PFSK-1 (cell line): ENCODE results near the gene CORO1C.

Experiments
- FOXP2 ChIP-seq: optimal IDR thresholded peaks from 2 replicates; pipeline ENCODE3; 2011; ENCODE audit warnings: borderline replicate concordance, control low read depth, inconsistent platforms; ENCODE audit not compliant: insufficient read depth; ENCODE audit errors: extremely low read length, extremely low read depth
- POLR2AphosphoS5 ChIP-seq: IDR thresholded peaks from 2 replicates; pipeline ENCODE4 v1.6.1; 2012; ENCODE audit warnings: low read depth, mild to moderate bottlenecking, control low read depth, low read length, moderate library complexity
- SIN3A ChIP-seq: IDR thresholded peaks from 2 replicates; pipeline ENCODE4 v1.6.1; 2012; ENCODE audit warnings: mild to moderate bottlenecking, low read length, moderate library complexity, borderline replicate concordance; ENCODE audit not compliant: insufficient read depth
- TAF1 ChIP-seq: IDR thresholded peaks from 2 replicates; pipeline ENCODE4 v1.6.1; 2012; ENCODE audit warnings: low read length, control low read depth, borderline replicate concordance; ENCODE audit not compliant: insufficient read depth
- TF ChIP-seq, protein P1 (sequence below), 2 experiments: IDR thresholded peaks; 2 replicates each; pipeline versions ENCODE4 v1.6.1 to v1.8.0; 2011 to 2012; ENCODE audit warnings: low read depth in 2 of 2, low read length in 2 of 2, control low read depth in 1 of 2, inconsistent platforms in 1 of 2, mild to moderate bottlenecking in 1 of 2, moderate library complexity in 1 of 2; ENCODE audit not compliant: insufficient read depth in 1 of 2

CORO1C gene

DNA sequence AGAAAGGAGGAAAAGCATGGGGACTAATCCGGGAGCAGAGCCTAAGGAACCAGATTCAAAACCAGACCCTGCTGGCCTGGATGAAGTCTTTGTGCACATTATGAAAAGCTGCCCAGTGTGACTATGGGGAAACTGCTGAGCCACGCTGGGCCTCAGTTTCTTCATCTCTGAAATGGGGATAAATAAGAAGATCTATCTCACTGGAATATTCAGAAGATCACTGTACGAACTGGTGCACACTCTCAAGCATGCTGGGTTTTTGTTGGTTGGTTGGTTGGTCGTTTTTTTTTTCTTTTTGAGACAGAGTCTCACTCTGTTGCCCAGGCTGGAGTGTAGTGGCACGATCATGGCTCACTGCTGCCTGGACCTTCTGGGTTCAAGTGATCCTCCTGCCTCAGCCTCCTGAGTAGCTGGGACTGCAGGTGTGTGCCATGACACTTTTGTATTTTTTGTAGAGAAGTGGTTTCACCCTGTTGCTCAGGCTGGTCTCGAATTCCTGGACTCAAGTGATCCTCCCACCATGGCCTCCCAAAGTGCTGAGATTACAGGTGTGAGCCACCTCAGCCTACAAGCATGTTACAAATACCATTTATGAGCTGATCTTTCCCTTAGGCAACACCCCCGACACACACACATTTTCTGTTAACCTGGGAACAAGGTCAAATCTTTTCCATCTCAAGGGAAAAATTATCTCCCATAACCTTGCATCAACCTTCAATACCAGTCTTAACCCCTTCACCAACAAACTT lies 33.4 kb upstream of the CORO1C start:
- TF ChIP-seq SIN3A (no peak), FOXP2 (no peak), POLR2AphosphoS5 (no peak), TAF1 (no peak)
- TF ChIP-seq, protein P1, sequence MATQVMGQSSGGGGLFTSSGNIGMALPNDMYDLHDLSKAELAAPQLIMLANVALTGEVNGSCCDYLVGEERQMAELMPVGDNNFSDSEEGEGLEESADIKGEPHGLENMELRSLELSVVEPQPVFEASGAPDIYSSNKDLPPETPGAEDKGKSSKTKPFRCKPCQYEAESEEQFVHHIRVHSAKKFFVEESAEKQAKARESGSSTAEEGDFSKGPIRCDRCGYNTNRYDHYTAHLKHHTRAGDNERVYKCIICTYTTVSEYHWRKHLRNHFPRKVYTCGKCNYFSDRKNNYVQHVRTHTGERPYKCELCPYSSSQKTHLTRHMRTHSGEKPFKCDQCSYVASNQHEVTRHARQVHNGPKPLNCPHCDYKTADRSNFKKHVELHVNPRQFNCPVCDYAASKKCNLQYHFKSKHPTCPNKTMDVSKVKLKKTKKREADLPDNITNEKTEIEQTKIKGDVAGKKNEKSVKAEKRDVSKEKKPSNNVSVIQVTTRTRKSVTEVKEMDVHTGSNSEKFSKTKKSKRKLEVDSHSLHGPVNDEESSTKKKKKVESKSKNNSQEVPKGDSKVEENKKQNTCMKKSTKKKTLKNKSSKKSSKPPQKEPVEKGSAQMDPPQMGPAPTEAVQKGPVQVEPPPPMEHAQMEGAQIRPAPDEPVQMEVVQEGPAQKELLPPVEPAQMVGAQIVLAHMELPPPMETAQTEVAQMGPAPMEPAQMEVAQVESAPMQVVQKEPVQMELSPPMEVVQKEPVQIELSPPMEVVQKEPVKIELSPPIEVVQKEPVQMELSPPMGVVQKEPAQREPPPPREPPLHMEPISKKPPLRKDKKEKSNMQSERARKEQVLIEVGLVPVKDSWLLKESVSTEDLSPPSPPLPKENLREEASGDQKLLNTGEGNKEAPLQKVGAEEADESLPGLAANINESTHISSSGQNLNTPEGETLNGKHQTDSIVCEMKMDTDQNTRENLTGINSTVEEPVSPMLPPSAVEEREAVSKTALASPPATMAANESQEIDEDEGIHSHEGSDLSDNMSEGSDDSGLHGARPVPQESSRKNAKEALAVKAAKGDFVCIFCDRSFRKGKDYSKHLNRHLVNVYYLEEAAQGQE (IDR thresholded peaks at IDR 0.05; ENCODE audit: insufficient read depth in 1 of 2, low read depth in 2 of 2, low read length in 2 of 2), result no peak

DNA sequence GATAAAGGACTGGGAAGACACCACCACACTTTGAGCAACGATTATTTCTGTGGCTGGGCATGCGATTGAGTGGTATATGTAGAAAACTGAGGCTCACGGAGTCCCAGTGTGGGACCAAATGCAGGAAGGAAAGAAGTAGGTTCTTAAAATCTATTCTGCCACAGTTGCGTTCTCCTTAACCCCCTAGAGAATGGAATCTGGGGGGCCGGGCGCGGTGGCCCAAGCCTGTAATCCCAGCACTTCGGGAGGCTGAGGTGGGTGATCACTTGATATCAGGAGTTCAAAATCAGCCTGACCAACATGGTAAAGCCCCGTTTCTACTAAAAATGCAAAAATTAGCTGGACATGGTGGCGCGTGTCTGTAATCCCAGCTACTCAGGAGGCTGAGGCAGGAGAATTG lies 29.9 kb upstream of the CORO1C start:
- TF ChIP-seq, protein P1 (IDR thresholded peaks at IDR 0.05; ENCODE audit: insufficient read depth in 1 of 2, low read depth in 2 of 2, low read length in 2 of 2), result no peak
- no peak for TF ChIP-seq SIN3A
- TF ChIP-seq POLR2AphosphoS5, result no peak
- TF ChIP-seq FOXP2, result no peak

DNA sequence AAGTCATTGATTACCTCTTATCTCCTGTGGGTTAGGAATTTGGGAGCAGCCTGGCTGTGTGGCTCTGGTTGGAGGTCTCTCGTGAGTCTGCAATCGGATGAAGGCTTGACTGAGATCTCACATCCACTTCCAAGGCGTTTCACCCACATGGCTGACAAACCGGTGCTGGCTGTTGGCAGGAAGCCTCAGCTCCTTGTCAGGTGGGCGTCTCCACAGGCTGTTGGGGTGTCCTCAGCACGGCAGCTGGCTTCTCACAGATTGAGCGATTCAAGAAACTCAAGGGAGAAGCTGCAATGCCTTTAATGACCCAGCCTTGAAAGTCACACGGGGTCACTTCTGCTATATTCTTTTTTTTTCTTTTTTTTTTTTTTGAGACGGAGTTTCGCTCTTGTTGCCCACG lies 28.6 kb upstream of the CORO1C start:
- TF ChIP-seq SIN3A (no peak), TAF1 (no peak), FOXP2 (no peak), POLR2AphosphoS5 (no peak)
- TF ChIP-seq, protein P1 (IDR thresholded peaks at IDR 0.05; ENCODE audit: insufficient read depth in 1 of 2, low read depth in 2 of 2, low read length in 2 of 2), result no peak

DNA sequence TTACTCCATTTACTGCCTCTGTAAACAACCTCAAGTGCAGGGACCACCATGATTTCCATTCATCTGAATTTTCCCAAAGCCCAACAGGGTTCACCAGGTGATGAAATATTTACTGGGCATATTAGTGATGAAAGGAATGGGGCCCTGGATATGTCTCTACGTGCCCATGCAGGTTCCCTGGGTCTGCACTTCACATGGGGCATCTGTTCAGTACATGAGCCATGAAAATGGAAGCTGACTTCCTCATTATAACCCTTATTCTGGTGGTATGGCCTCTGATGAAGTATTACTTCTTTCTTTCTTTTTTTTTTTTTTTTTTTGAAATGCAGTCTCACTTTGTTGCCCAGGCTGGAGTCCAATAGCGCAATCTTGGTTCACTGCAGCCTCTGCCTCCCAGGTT lies 26.5 kb upstream of the CORO1C start:
- TF ChIP-seq, protein P1 (IDR thresholded peaks at IDR 0.05; ENCODE audit: insufficient read depth in 1 of 2, low read depth in 2 of 2, low read length in 2 of 2), result no peak
- TF ChIP-seq TAF1 (no peak), POLR2AphosphoS5 (no peak), SIN3A (no peak), FOXP2 (no peak)

DNA sequence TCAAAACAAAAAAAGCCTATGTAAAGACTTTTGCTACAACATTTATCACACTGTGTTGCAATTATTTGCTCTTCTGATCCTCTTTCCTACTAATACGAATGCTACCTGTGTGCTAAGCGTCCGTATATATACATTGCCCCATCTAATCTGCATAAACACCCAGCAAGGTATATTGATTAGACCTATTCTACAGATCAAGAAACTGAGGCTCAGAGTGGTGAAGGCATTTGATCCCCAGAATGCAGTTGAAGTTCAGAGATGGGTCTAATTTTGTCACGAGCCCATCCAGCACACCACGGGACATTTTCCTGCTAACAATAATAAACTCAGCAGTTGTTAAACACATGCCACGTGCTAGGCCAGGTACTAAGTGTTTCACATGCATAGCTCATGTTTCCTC lies 25.1 kb upstream of the CORO1C start:
- TF ChIP-seq POLR2AphosphoS5 (no peak), TAF1 (no peak)
